NT2/D1 (cell line): ENCODE results near the gene RNU6-1.
A peak's percentile ranks its signal among the peaks of the same experiment; 100 is the strongest.

Source experiments
- DNase-seq: peaks from one replicate; pipeline ENCODE4 v3.0.0-alpha.2; 2011; ENCODE audit warnings: low read depth, low spot score
- H3K27me3 ChIP-seq: 2 replicates; pipeline ENCODE4 v1.6.0; 2011; ENCODE audit warnings: mild to moderate bottlenecking; ENCODE audit not compliant: insufficient read length, insufficient read depth
- H3K36me3 ChIP-seq: 2 replicates; pipeline ENCODE4 v1.6.1; 2011; ENCODE audit warnings: mild to moderate bottlenecking, low read length, mixed read lengths; ENCODE audit not compliant: insufficient read depth, insufficient read length
- H3K4me1 ChIP-seq: 2 replicates; pipeline ENCODE4 v1.5.1; 2011; ENCODE audit not compliant: insufficient read depth, insufficient read length
- H3K4me3 ChIP-seq: 2 replicates; pipeline ENCODE4 v1.5.1; 2011; ENCODE audit warnings: low read depth; ENCODE audit not compliant: insufficient read length
- H3K9ac ChIP-seq: 2 replicates; pipeline ENCODE4 v1.6.0; 2011; ENCODE audit warnings: low read depth; ENCODE audit not compliant: insufficient read length
- H3K9me3 ChIP-seq: 2 replicates; pipeline ENCODE4 v1.5.1; 2011; ENCODE audit warnings: mild to moderate bottlenecking, low read length; ENCODE audit not compliant: insufficient read depth
- SUZ12 ChIP-seq: IDR thresholded peaks from 2 replicates; pipeline ENCODE4 v1.6.1; 2011; ENCODE audit not compliant: insufficient read length, insufficient read depth; ENCODE audit errors: extremely low read depth
- YY1 ChIP-seq: IDR thresholded peaks from 2 replicates; pipeline ENCODE4 v1.6.1; 2011; ENCODE audit not compliant: insufficient read length, insufficient read depth
- ZNF274 ChIP-seq: IDR thresholded peaks from 2 replicates; pipeline ENCODE4 v1.6.1; 2011; ENCODE audit warnings: mild to moderate bottlenecking, low read depth, low read length

The RNU6-1 gene

GRCh38 chr15:67826717-67827561, 12.9 kb downstream of the RNU6-1 start:
- Histone ChIP-seq H3K4me3 (no peak overlapping the region), H3K36me3 (no peaks in the 10 kb centered on the region)

GRCh38 chr15:67825881-67826716, 13.7 kb downstream of the RNU6-1 start:
- Histone ChIP-seq H3K36me3 (no peaks in the 10 kb centered on the region), H3K27me3 (peaks cover 99% of the 10 kb centered on the region), H3K9me3 (peaks cover 10% of the 10 kb centered on the region; the same call in 1 of the 2 replicates), H3K9ac (peak overlapping the region; percentile 32), H3K4me3 (peak overlapping the region; percentile 12), H3K4me1 (peaks cover 30% of the 10 kb centered on the region)
- TF ChIP-seq YY1: no peak
- TF ChIP-seq SUZ12: peak; percentile 97
- DNase-seq: no peak

More at GRCh38 chr15:67826717-67827561, 12.9 kb downstream of the RNU6-1 start:
- Histone ChIP-seq H3K9me3 (peaks cover 10% of the 10 kb centered on the region; the same call in 1 of the 2 replicates), H3K9ac (no peak overlapping the region), H3K27me3 (peaks cover 98% of the 10 kb centered on the region), H3K4me1 (peaks cover 24% of the 10 kb centered on the region)
- TF ChIP-seq YY1 (no peak), SUZ12 (peak; percentile 60)
- no peak for DNase-seq

- Histone ChIP-seq H3K4me1 (peaks cover 27% of the 10 kb centered on the region), H3K27me3 (peaks cover 99% of the 10 kb centered on the region), H3K9ac (peak within 1 kb of the TSS; percentile 32), H3K36me3 (no peaks in the 10 kb centered on the region), H3K9me3 (peaks cover 5% of the 10 kb centered on the region; the same call in 1 of the 2 replicates), H3K4me3 (peak within 1 kb of the TSS; percentile 12)
- peak; percentile 10 for TF ChIP-seq SUZ12
- no peak for TF ChIP-seq YY1
- no peak for TF ChIP-seq ZNF274
- DNase-seq: no peak
Observed at GRCh38 chr15:67824976-67825880, 14.6 kb downstream of the RNU6-1 start, which contains the start of gene SKOR1. SKOR1 (plus strand) TSS chr15:67825509; CDS start chr15:67825603, 94 bp downstream.

- TF ChIP-seq SUZ12 (peak; percentile 25), ZNF274 (no peak)
- Histone ChIP-seq H3K27me3 (peaks cover 99% of the 10 kb centered on the region), H3K9ac (no peak overlapping the region), H3K4me3 (no peak overlapping the region), H3K4me1 (peaks cover 27% of the 10 kb centered on the region), H3K9me3 (peaks cover 5% of the 10 kb centered on the region; the same call in 1 of the 2 replicates), H3K36me3 (no peaks in the 10 kb centered on the region)
- DNase-seq: no peak
Observed at GRCh38 chr15:67824197-67824968, 15.5 kb downstream of the RNU6-1 start.

- TF ChIP-seq ZNF274 (no peak), SUZ12 (peak; percentile 89)
- DNase-seq: no peak
- H3K9ac ChIP-seq: no peak overlapping the region
- peaks cover 5% of the 10 kb centered on the region; the same call in 1 of the 2 replicates for H3K9me3 ChIP-seq
- H3K27me3 ChIP-seq: peaks cover 98% of the 10 kb centered on the region
- peaks cover 22% of the 10 kb centered on the region for H3K4me1 ChIP-seq
- no peaks in the 10 kb centered on the region for H3K36me3 ChIP-seq
- peak overlapping the region; percentile 18 for H3K4me3 ChIP-seq
Observed at GRCh38 chr15:67823314-67824196, 16.3 kb downstream of the RNU6-1 start.
